Measurements from ENCODE around the gene AUTS2. TPM values are rescaled to one million over a fixed set of nuclear protein-coding genes. Genes with fewer than 3 reads are reported as not detected.

Gene AUTS2
- total and polyA plus RNA-seq, 4 donors = 4.9 to 24.4 (median 7.0) TPM

DNA sequence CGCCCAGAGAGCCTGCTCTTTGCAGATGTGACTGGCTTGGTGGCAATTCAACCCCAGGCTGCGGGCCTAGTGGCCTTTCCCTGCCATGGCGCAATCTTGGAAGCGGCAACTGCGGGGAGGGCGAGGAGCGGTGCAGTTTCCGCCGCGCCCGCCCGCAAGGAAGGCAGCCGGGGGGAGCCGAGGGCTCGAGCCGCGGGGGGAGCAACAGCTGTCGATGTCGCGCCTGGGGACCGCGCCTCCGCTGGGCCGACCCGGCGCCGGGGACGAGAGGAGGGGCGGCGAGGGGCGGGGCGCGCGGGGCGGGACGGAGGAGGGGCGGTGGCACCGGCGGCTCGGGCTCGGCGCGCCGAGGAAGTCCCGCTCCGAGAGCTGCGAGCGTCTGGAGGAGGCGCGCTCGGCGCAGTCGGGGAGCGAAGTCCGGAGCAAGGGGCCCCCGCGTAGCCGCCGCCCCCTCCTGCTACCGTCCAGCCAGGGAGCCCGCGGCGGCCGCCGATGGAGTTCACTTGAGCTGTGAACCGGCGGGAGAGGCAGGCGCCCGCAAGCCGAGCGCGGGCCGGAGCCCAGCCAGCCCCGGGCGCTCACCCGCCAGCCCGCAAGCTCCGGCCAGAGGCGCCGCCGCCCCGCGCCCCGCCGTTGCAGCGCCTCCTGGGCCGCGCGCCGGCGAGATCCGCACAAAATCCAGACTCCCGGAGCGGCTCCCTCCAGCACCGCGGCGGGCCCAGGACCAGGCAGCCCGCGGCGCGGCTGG is 1095.6 kb downstream of the AUTS2 start:
- Histone ChIP-seq H3K4me1 (ENCODE audit: control insufficient read depth in 4 of 4, insufficient read depth in 4 of 4, low read length in 3 of 4) (peaks cover 0 to 39% (median 25%) of the 10 kb centered on the region in 4 donors), H3K9ac (ENCODE audit: low read depth in 1 of 2, low read length in 2 of 2) (peak overlapping the region in 1 of 2 donors; percentile 6), H3K9me3 (ENCODE audit: control insufficient read depth in 4 of 4, low read length in 3 of 4) (no peaks in the 10 kb centered on the region), H3K4me3 (ENCODE audit: low read depth in 1 of 3, low read length in 3 of 3) (peak overlapping the region; percentile 33 to 94 (median 40)), H3K27ac (ENCODE audit: low read depth in 1 of 2, low read length in 2 of 2) (peak overlapping the region in 1 of 2 donors; percentile 71), H3K27me3 (ENCODE audit: control insufficient read depth in 4 of 4, insufficient read depth in 4 of 4, low read length in 3 of 4) (no peaks in the 10 kb centered on the region), H3K36me3 (ENCODE audit: control insufficient read depth in 4 of 4, insufficient read depth in 3 of 4, low read depth in 1 of 4, low read length in 3 of 4) (no peaks in the 10 kb centered on the region)
- TF ChIP-seq RXRA (IDR thresholded peaks at IDR 0.05) (peak in 1 of 2 donors; percentile 37), HNF4G (IDR thresholded peaks at IDR 0.05) (no peak), EGR1 (IDR thresholded peaks at IDR 0.05; ENCODE audit: low read depth in 2 of 2) (no peak), TAF1 (conservative IDR thresholded peaks at IDR 0.05) (no peak), ZBTB33 (IDR thresholded peaks at IDR 0.05) (no peak), FOXA1 (IDR thresholded peaks at IDR 0.05) (no peak), FOXA2 (IDR thresholded peaks at IDR 0.05) (no peak), JUND (IDR thresholded peaks at IDR 0.05) (no peak), CTCF (IDR thresholded peaks at IDR 0.05; ENCODE audit: low read depth, low read length, missing input control) (peak; percentile 14), NR2F2 (IDR thresholded peaks at IDR 0.05) (no peak), SP1 (IDR thresholded peaks at IDR 0.05) (no peak), HNF4A (conservative IDR thresholded peaks at IDR 0.05) (peak in 1 of 2 donors; percentile 24), YY1 (IDR thresholded peaks at IDR 0.05) (peak; percentile 15), GABPA (IDR thresholded peaks at IDR 0.05 in 1 of 2, conservative IDR thresholded peaks at IDR 0.05 in 1 of 2) (no peak), RAD21 (IDR thresholded peaks at IDR 0.05) (peak; percentile 23 to 32)
- TF ChIP-seq, protein P1, sequence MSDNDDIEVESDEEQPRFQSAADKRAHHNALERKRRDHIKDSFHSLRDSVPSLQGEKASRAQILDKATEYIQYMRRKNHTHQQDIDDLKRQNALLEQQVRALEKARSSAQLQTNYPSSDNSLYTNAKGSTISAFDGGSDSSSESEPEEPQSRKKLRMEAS (IDR thresholded peaks at IDR 0.05) = no peak
- TF ChIP-seq, protein P2, sequence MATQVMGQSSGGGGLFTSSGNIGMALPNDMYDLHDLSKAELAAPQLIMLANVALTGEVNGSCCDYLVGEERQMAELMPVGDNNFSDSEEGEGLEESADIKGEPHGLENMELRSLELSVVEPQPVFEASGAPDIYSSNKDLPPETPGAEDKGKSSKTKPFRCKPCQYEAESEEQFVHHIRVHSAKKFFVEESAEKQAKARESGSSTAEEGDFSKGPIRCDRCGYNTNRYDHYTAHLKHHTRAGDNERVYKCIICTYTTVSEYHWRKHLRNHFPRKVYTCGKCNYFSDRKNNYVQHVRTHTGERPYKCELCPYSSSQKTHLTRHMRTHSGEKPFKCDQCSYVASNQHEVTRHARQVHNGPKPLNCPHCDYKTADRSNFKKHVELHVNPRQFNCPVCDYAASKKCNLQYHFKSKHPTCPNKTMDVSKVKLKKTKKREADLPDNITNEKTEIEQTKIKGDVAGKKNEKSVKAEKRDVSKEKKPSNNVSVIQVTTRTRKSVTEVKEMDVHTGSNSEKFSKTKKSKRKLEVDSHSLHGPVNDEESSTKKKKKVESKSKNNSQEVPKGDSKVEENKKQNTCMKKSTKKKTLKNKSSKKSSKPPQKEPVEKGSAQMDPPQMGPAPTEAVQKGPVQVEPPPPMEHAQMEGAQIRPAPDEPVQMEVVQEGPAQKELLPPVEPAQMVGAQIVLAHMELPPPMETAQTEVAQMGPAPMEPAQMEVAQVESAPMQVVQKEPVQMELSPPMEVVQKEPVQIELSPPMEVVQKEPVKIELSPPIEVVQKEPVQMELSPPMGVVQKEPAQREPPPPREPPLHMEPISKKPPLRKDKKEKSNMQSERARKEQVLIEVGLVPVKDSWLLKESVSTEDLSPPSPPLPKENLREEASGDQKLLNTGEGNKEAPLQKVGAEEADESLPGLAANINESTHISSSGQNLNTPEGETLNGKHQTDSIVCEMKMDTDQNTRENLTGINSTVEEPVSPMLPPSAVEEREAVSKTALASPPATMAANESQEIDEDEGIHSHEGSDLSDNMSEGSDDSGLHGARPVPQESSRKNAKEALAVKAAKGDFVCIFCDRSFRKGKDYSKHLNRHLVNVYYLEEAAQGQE (IDR thresholded peaks at IDR 0.05) = no peak
- TF ChIP-seq, protein P3, sequence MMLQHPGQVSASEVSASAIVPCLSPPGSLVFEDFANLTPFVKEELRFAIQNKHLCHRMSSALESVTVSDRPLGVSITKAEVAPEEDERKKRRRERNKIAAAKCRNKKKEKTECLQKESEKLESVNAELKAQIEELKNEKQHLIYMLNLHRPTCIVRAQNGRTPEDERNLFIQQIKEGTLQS (IDR thresholded peaks at IDR 0.05) = no peak
- peak; percentile 72 for DNase-seq (ENCODE audit: low spot score)
- under 1% methylated on average over 101 of the region's 101 CpGs for WGBS
